SK-N-SH (cell line): ENCODE results near the gene UNC93A. TPM values are rescaled to one million over a fixed set of nuclear protein-coding genes. Genes with fewer than 3 reads are reported as not detected.

Source experiments
- CTCF ChIA-PET: fragments of 300-600, 350-600 bp; formaldehyde crosslinking; extraction: SDS; loops from one replicate; lab custom pipeline; 2021; lab: Yijun Ruan, JAX
- POLR2A ChIA-PET: fragments of 350-600 bp; sonication (Branson Sonifier 250); formaldehyde crosslinking; extraction: SDS; loops from one replicate; lab custom pipeline; 2020; ENCODE audit warnings: antibody characterized with exemption, inconsistent platforms; lab: Yijun Ruan, JAX
- DNase-seq: peaks from one replicate; pipeline ENCODE4 v3.0.0; 2012
- H2AFZ ChIP-seq: fragments of 200-600 bp; sonication (generic); 2 replicates; pipeline ENCODE4 v1.8.1; 2016; ENCODE audit warnings: antibody characterized with exemption, mild to moderate bottlenecking, low read depth
- H3F3A ChIP-seq: fragments of 200-600 bp; sonication (generic); replicated peaks from 2 replicates; pipeline ENCODE3; 2016; ENCODE audit warnings: antibody characterized with exemption, mild to moderate bottlenecking; ENCODE audit not compliant: insufficient read depth
- H3K27ac ChIP-seq, 2 experiments: fragments of 200-500 bp in 1 of 2; fragments of 200-600 bp in 1 of 2; sonication (Bioruptor generic) in 1 of 2; sonication (generic), shearing (Covaris generic) in 1 of 2; 2 replicates each; pipeline versions ENCODE4 v1.5.1 to v1.6.1; 2014 to 2016; ENCODE audit warnings: low read depth in 2 of 2, inconsistent platforms in 1 of 2, low read length in 1 of 2, mild to moderate bottlenecking in 1 of 2, mixed read lengths in 1 of 2
- H3K27me3 ChIP-seq: fragments of 200-600 bp; sonication (generic), shearing (Covaris generic); 2 replicates; pipeline ENCODE4 v1.6.1; 2016; ENCODE audit warnings: mixed run types; ENCODE audit not compliant: insufficient read depth
- H3K36me3 ChIP-seq, 2 experiments: fragments of 200-500 bp in 1 of 2; fragments of 200-600 bp in 1 of 2; sonication (Bioruptor generic) in 1 of 2; sonication (generic) in 1 of 2; replicated peaks in 1 of 2; 2 replicates each; pipeline versions ENCODE3 to v1.5.1; 2014 to 2016; ENCODE audit warnings: low read length in 1 of 2, mild to moderate bottlenecking in 1 of 2; ENCODE audit not compliant: insufficient read depth in 2 of 2, control insufficient read depth in 1 of 2
- H3K4me1 ChIP-seq, 2 experiments: fragments of 200-500 bp in 1 of 2; fragments of 200-600 bp in 1 of 2; sonication (Bioruptor generic) in 1 of 2; sonication (generic), shearing (Covaris generic) in 1 of 2; 2 replicates each; pipeline versions ENCODE4 v1.5.1 to v1.6.1; 2014 to 2016; ENCODE audit warnings: low read depth in 1 of 2, low read length in 1 of 2, mixed run types in 1 of 2; ENCODE audit not compliant: insufficient read depth in 2 of 2, control insufficient read depth in 1 of 2
- H3K4me2 ChIP-seq: fragments of 200-600 bp; sonication (generic), shearing (Covaris generic); 2 replicates; pipeline ENCODE4 v1.6.1; 2017; ENCODE audit warnings: mixed run types
- H3K4me3 ChIP-seq, 2 experiments: fragments of 200-500 bp in 1 of 2; fragments of 200-600 bp in 1 of 2; sonication (Bioruptor generic) in 1 of 2; sonication (generic), shearing (Covaris generic) in 1 of 2; 2 replicates each; pipeline versions ENCODE4 v1.5.1 to v1.8.1; 2014 to 2016; ENCODE audit warnings: low read depth in 2 of 2, inconsistent platforms in 1 of 2, low read length in 1 of 2, mild to moderate bottlenecking in 1 of 2, mixed read lengths in 1 of 2, moderate library complexity in 1 of 2
- H3K79me2 ChIP-seq: fragments of 200-600 bp; sonication (generic); 2 replicates; pipeline ENCODE4 v1.8.1; 2017; ENCODE audit warnings: mild to moderate bottlenecking; ENCODE audit not compliant: insufficient read depth
- H3K9ac ChIP-seq: fragments of 200-600 bp; sonication (generic); 2 replicates; pipeline ENCODE4 v1.6.1; 2017; ENCODE audit warnings: mixed run types
- H3K9me2 ChIP-seq: fragments of 200-600 bp; sonication (generic); 2 replicates; pipeline ENCODE4 v1.6.1; 2017; ENCODE audit warnings: mixed run types
- H3K9me3 ChIP-seq: fragments of 200-600 bp; sonication (generic); 2 replicates; pipeline ENCODE4 v1.6.1; 2017; ENCODE audit warnings: mixed run types, mild to moderate bottlenecking, moderate library complexity
- H4K20me1 ChIP-seq: fragments of 200-600 bp; sonication (generic); 2 replicates; pipeline ENCODE4 v1.6.1; 2017; ENCODE audit warnings: mild to moderate bottlenecking, mixed run types; ENCODE audit not compliant: insufficient read depth
- FOSL2 ChIP-seq: IDR thresholded peaks from 2 replicates; pipeline ENCODE4 v1.4.0; 2012; ENCODE audit warnings: low read depth, mild to moderate bottlenecking, moderate library complexity, borderline replicate concordance
- GABPA ChIP-seq: IDR thresholded peaks from 2 replicates; pipeline ENCODE4 v1.4.0; 2012; ENCODE audit warnings: low read depth, mild to moderate bottlenecking
- IRF3 ChIP-seq: fragments of 150-350 bp; IDR thresholded peaks from 2 replicates; pipeline ENCODE4 v1.6.1; 2016; ENCODE audit warnings: mild to moderate bottlenecking, low read depth, low read length
- JUND ChIP-seq: IDR thresholded peaks from 2 replicates; pipeline ENCODE4 v1.4.0; 2012
- MEF2A ChIP-seq: IDR thresholded peaks from 2 replicates; pipeline ENCODE4 v1.4.0; 2012; ENCODE audit warnings: low read depth, borderline replicate concordance
- NFIC ChIP-seq: IDR thresholded peaks from 2 replicates; pipeline ENCODE4 v1.4.0; 2012; ENCODE audit warnings: borderline replicate concordance
- PBX3 ChIP-seq: IDR thresholded peaks from 2 replicates; pipeline ENCODE4; 2012
- RAD21 ChIP-seq: IDR thresholded peaks from 2 replicates; pipeline ENCODE4 v1.6.1; 2012; ENCODE audit warnings: mild to moderate bottlenecking, low read length
- REST ChIP-seq: IDR thresholded peaks from 2 replicates; pipeline ENCODE4 v1.6.1; 2012; ENCODE audit warnings: mild to moderate bottlenecking, low read depth, low read length, moderate library complexity
- RFX5 ChIP-seq: IDR thresholded peaks from 2 replicates; pipeline ENCODE4 v1.6.1; 2012; ENCODE audit warnings: mild to moderate bottlenecking, improper control_type of control experiment, low read length
- SIN3A ChIP-seq: IDR thresholded peaks from 2 replicates; pipeline ENCODE4 v1.6.1; 2012; ENCODE audit warnings: low read depth, mild to moderate bottlenecking, low read length, moderate library complexity, borderline replicate concordance
- SMC3 ChIP-seq: IDR thresholded peaks from 2 replicates; pipeline ENCODE4 v1.6.1; 2012; ENCODE audit warnings: low read depth, low read length, improper control_type of control experiment
- TAF1 ChIP-seq: IDR thresholded peaks from 2 replicates; pipeline ENCODE4 v1.6.1; 2012; ENCODE audit warnings: low read depth, mild to moderate bottlenecking, low read length, moderate library complexity, borderline replicate concordance
- TEAD4 ChIP-seq: IDR thresholded peaks from 2 replicates; pipeline ENCODE4 v1.4.0; 2012; ENCODE audit warnings: mild to moderate bottlenecking, borderline replicate concordance; ENCODE audit not compliant: insufficient read depth
- USF1 ChIP-seq: IDR thresholded peaks from 2 replicates; pipeline ENCODE4 v1.4.0; 2012; ENCODE audit warnings: low read depth, borderline replicate concordance
- USF2 ChIP-seq: fragments of 150-350 bp; IDR thresholded peaks from 2 replicates; pipeline ENCODE4 v1.6.1; 2017; ENCODE audit warnings: antibody characterized with exemption, low read length, low read depth, borderline replicate concordance
- YY1 ChIP-seq: IDR thresholded peaks from 2 replicates; pipeline ENCODE4 v1.4.0; 2012; ENCODE audit warnings: low read depth, mild to moderate bottlenecking
- ZBTB33 ChIP-seq: IDR thresholded peaks from 2 replicates; pipeline ENCODE4 v1.4.0; 2012; ENCODE audit warnings: low read depth, borderline replicate concordance
- whole genome bisulfite sequencing: methylation state at CpG from one replicate; pipeline ENCODE4 v1.1.6; 2017; ENCODE audit warnings: low lambda C conversion rate; 5-methylcytosine and 5-hydroxymethylcytosine counted together
- polyA plus RNA-seq, 3 experiments: library from polyadenylated mRNA; depleted of rRNA; stranded (reverse); fragments of >200 nt; gene quantifications; 2 replicates each; pipeline ENCODE4 v1.2.3, GENCODE V29; 2012

Gene UNC93A
- polyA plus RNA-seq (2012; rRNA removed), result not detected in 2 replicates
- not detected in 2 replicates for polyA plus RNA-seq (2012; cell fraction: cytosol; rRNA removed)
- polyA plus RNA-seq (2012; cell fraction: nucleus; rRNA removed), result not detected in 2 replicates

- Histone ChIP-seq H3K9me2 (no peaks in the 10 kb centered on the region), H3K36me3 (no peaks in the 10 kb centered on the region), H3K4me2 (no peak within 1 kb of the TSS), H3F3A (no peaks in the 10 kb centered on the region), H2AFZ (no peak within 1 kb of the TSS), H3K27me3 (no peaks in the 10 kb centered on the region), H3K4me3 (no peak within 1 kb of the TSS), H4K20me1 (no peaks in the 10 kb centered on the region), H3K79me2 (no peaks in the 10 kb centered on the region), H3K27ac (no peak within 1 kb of the TSS), H3K9me3 (no peaks in the 10 kb centered on the region), H3K9ac (no peak within 1 kb of the TSS), H3K4me1 (no peaks in the 10 kb centered on the region; a peak in 1 of 4 replicates)
- POLR2A ChIA-PET, result no interaction called here
- TF ChIP-seq GABPA (no peak), FOSL2 (no peak), SIN3A (no peak), USF1 (no peak), YY1 (no peak), TEAD4 (no peak), IRF3 (no peak), NFIC (no peak), MEF2A (no peak), JUND (no peak), PBX3 (no peak), SMC3 (no peak), RFX5 (no peak), TAF1 (no peak), USF2 (no peak), RAD21 (no peak), ZBTB33 (no peak), REST (no peak)
- CTCF ChIA-PET, result interaction anchor here (0.6 to 2.9 kb wide), 8 partner anchors 9 to 235 kb away, joined by 3 to 11 read pairs (median 4); no protein-coding TSS in a partner anchor
- WGBS, result 59% methylated on average over 7 of the region's 7 CpGs
- DNase-seq, result no peak
Measured at GRCh38 chr6:167290786-167291622, at the start of gene UNC93A. Gene UNC93A (plus strand): TSS chr6:167291315. CDS start chr6:167291490, 175 bp downstream.
